ENCODE data around the gene DLG1. TPM values are rescaled to one million over a fixed set of nuclear protein-coding genes. Genes with fewer than 3 reads are reported as not detected.

The DLG1 gene
- total RNA-seq, 1 experiment from 2014 or later: 90.2 TPM

- POLR2A ChIA-PET: no interaction called here
- in situ Hi-C loops (cut with HindIII; ENCODE audit: low pct_unique_long_range_greater_than_20kb, low sequenced_read_pairs) (no loop called here), intact Hi-C loops (cut with micrococcal nuclease; ENCODE audit: unreplicated experiment) (no loop called here)
- DNase-seq (ENCODE audit: low read depth, low spot score): no peak
- H3K4me1 ChIP-seq (ENCODE audit: control insufficient read depth, insufficient read depth, low read length): peaks cover 6% of the 10 kb centered on the region
- CTCF ChIA-PET: no interaction called here
- no peak for ATAC-seq
- no TSS peak for BruUV-seq (replicated peaks)
- H3K36me3 ChIP-seq (ENCODE audit: control insufficient read depth, insufficient read depth, low read length): no peaks in the 10 kb centered on the region
- no peaks in the 10 kb centered on the region for H3K27me3 ChIP-seq (ENCODE audit: control insufficient read depth, insufficient read depth, low read length)
- no peaks in the 10 kb centered on the region for H3K9me3 ChIP-seq (ENCODE audit: control insufficient read depth, insufficient read depth, low read depth, low read length)
- H3K27ac ChIP-seq (ENCODE audit: low read length): no peak overlapping the region
- H3K4me3 ChIP-seq (ENCODE audit: low read depth in 2 of 2, low read length in 2 of 2): no peak overlapping the region
- TF ChIP-seq SIN3A (IDR thresholded peaks at IDR 0.05; ENCODE audit: borderline replicate concordance, insufficient read depth, low read depth, low read length) (no peak), POLR2AphosphoS5 (IDR thresholded peaks at IDR 0.05; ENCODE audit: low read depth, low read length) (no peak), CTCF (IDR thresholded peaks at IDR 0.05) (no peak)
Measured at GRCh38 chr3:197203714-197204146, 94.7 kb downstream of the DLG1 start.

- Histone ChIP-seq H3K36me3 (ENCODE audit: control insufficient read depth, insufficient read depth, low read length) (no peaks in the 10 kb centered on the region), H3K4me3 (ENCODE audit: low read depth in 2 of 2, low read length in 2 of 2) (no peak overlapping the region), H3K4me1 (ENCODE audit: control insufficient read depth, insufficient read depth, low read length) (peaks cover 6% of the 10 kb centered on the region; the same call in 1 of the 2 replicates), H3K27ac (ENCODE audit: low read length) (no peak overlapping the region), H3K9me3 (ENCODE audit: control insufficient read depth, insufficient read depth, low read depth, low read length) (no peaks in the 10 kb centered on the region), H3K27me3 (ENCODE audit: control insufficient read depth, insufficient read depth, low read length) (no peaks in the 10 kb centered on the region)
- no peak for TF ChIP-seq POLR2AphosphoS5 (IDR thresholded peaks at IDR 0.05; ENCODE audit: low read depth, low read length)
- TF ChIP-seq REST (IDR thresholded peaks at IDR 0.05; ENCODE audit: insufficient read depth in 1 of 2, low read depth in 2 of 2, low read length in 1 of 2): no peak
- TF ChIP-seq SIN3A (IDR thresholded peaks at IDR 0.05; ENCODE audit: borderline replicate concordance, insufficient read depth, low read depth, low read length): no peak
- no peak for TF ChIP-seq CTCF (IDR thresholded peaks at IDR 0.05)
- TF ChIP-seq TCF7L2 (IDR thresholded peaks at IDR 0.05; ENCODE audit: low read depth, low read length): no peak
- ChIA-PET CTCF (no interaction called here), POLR2A (no interaction called here)
- ATAC-seq: no peak
- no TSS peak for BruUV-seq (replicated peaks)
- in situ Hi-C loops (cut with HindIII; ENCODE audit: low pct_unique_long_range_greater_than_20kb, low sequenced_read_pairs) (no loop called here), intact Hi-C loops (cut with micrococcal nuclease; ENCODE audit: unreplicated experiment) (no loop called here)
- DNase-seq (ENCODE audit: low read depth, low spot score): no peak
Measured at GRCh38 chr3:197202694-197203093, 95.7 kb downstream of the DLG1 start.
